Transverse colon (tissue), 3 donors: Measurements from ENCODE around the gene MGLL.

Source experiments
- POLR2A ChIP-seq: fragments of 450-650 bp; IDR thresholded peaks from one replicate; pipeline ENCODE4 v1.6.1; 2016; ENCODE audit warnings: antibody characterized with exemption, mild to moderate bottlenecking, moderate library complexity
- TF ChIP-seq, protein P1 (sequence below), 5 experiments: fragments of 200-600 bp in 3 of 5; fragments of 450-650 bp in 2 of 5; sonication (generic) in 3 of 5; IDR thresholded peaks; 1 replicate in 2 of 5; 2 replicates in 3 of 5; pipeline ENCODE4 v1.5.1; 2016 to 2017; ENCODE audit warnings: antibody characterized with exemption in 5 of 5, inconsistent platforms in 3 of 5, mild to moderate bottlenecking in 2 of 5, moderate library complexity in 1 of 5

DNA sequence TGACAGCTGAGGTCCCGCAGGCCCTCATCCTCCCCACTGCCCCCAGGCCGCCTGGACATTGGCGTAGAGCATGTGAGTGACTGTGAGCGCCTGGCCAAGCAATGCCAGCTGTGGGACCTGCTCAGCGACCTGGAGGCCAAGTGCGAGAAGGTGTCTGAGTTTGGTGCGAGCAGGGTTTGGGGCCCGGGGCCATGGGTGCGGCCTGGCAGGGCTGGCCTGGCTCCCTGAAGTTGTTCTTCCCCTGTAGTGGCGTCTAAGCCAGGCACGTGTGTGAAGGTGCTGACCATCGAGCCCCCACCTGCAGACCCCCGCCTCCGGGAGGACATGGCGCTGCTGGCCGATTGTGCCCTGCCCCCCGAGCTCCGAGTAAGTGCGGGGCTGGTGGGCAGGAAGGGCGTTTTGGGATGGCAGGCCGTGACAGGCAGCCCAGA, 145.4 kb downstream of the MGLL start:
- TF ChIP-seq, protein P1, sequence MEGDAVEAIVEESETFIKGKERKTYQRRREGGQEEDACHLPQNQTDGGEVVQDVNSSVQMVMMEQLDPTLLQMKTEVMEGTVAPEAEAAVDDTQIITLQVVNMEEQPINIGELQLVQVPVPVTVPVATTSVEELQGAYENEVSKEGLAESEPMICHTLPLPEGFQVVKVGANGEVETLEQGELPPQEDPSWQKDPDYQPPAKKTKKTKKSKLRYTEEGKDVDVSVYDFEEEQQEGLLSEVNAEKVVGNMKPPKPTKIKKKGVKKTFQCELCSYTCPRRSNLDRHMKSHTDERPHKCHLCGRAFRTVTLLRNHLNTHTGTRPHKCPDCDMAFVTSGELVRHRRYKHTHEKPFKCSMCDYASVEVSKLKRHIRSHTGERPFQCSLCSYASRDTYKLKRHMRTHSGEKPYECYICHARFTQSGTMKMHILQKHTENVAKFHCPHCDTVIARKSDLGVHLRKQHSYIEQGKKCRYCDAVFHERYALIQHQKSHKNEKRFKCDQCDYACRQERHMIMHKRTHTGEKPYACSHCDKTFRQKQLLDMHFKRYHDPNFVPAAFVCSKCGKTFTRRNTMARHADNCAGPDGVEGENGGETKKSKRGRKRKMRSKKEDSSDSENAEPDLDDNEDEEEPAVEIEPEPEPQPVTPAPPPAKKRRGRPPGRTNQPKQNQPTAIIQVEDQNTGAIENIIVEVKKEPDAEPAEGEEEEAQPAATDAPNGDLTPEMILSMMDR (IDR thresholded peaks at IDR 0.05), result no peak
- TF ChIP-seq POLR2A, result no peak
